HFF-Myc (cell line): ENCODE results near the gene RPH3AL.

Experiments
- DNase-seq: peaks from one replicate; pipeline ENCODE4 v3.0.0-alpha.2; 2011; ENCODE audit warnings: low read depth; ENCODE audit errors: extremely low read depth
- H3K4me3 ChIP-seq: replicated peaks from 2 replicates; pipeline ENCODE4 v1.5.1; 2011; ENCODE audit warnings: low read depth, mild to moderate bottlenecking, control low read depth, low read length
- CTCF ChIP-seq: IDR thresholded peaks from 2 replicates; pipeline ENCODE4 v1.5.1; 2012; ENCODE audit warnings: mild to moderate bottlenecking, low read depth, low read length, control low read depth; ENCODE audit errors: missing control alignments

Gene RPH3AL

GRCh38 chr17:335691-336090 is 16.9 kb downstream of the RPH3AL start:
- no peak for DNase-seq
- TF ChIP-seq CTCF = no peak
- no peak overlapping the region for H3K4me3 ChIP-seq

GRCh38 chr17:334974-335481 is 17.6 kb downstream of the RPH3AL start:
- no peak for TF ChIP-seq CTCF
- H3K4me3 ChIP-seq = no peak overlapping the region
- DNase-seq = no peak

- H3K4me3 ChIP-seq = no peak overlapping the region
- DNase-seq = no peak
- TF ChIP-seq CTCF = no peak
Observed at GRCh38 chr17:333626-334396, 18.8 kb downstream of the RPH3AL start.

GRCh38 chr17:332558-333322 is 19.9 kb downstream of the RPH3AL start:
- no peak for DNase-seq
- no peak for TF ChIP-seq CTCF
- H3K4me3 ChIP-seq = no peak overlapping the region

- TF ChIP-seq CTCF = no peak
- H3K4me3 ChIP-seq = no peak overlapping the region
- no peak for DNase-seq
Observed at GRCh38 chr17:332023-332422, 20.6 kb downstream of the RPH3AL start.

GRCh38 chr17:330993-331701 is 21.5 kb downstream of the RPH3AL start:
- no peak for DNase-seq
- TF ChIP-seq CTCF = no peak
- H3K4me3 ChIP-seq = no peak overlapping the region
